Fibroblast of skin of back (primary cell): ENCODE data around the gene YTHDF1. TPM values are rescaled to one million over a fixed set of nuclear protein-coding genes. Genes with fewer than 3 reads are reported as not detected.
"Not testable (repeated sequence)": the region's sequence is repeated elsewhere in the genome, so short reads cannot be mapped to it uniquely, and the experiment has no call there.

Experiments used
- DNase-seq: peaks from one replicate; pipeline ENCODE4 v3.0.0-alpha.2; 2013
- polyA plus RNA-seq, 2 experiments: library from polyadenylated mRNA; unstranded; fragments of 120-200 nt; gene quantifications; one replicate each; pipeline ENCODE4 v1.2.1, GENCODE V29; 2013; ENCODE audit not compliant: insufficient read length in 2 of 2

The YTHDF1 gene
- polyA plus RNA-seq (2013, experiment 1 of 2; ENCODE audit: insufficient read length) = 33.9 TPM
- polyA plus RNA-seq (2013, experiment 2 of 2; ENCODE audit: insufficient read length) = 28.6 TPM

DNA sequence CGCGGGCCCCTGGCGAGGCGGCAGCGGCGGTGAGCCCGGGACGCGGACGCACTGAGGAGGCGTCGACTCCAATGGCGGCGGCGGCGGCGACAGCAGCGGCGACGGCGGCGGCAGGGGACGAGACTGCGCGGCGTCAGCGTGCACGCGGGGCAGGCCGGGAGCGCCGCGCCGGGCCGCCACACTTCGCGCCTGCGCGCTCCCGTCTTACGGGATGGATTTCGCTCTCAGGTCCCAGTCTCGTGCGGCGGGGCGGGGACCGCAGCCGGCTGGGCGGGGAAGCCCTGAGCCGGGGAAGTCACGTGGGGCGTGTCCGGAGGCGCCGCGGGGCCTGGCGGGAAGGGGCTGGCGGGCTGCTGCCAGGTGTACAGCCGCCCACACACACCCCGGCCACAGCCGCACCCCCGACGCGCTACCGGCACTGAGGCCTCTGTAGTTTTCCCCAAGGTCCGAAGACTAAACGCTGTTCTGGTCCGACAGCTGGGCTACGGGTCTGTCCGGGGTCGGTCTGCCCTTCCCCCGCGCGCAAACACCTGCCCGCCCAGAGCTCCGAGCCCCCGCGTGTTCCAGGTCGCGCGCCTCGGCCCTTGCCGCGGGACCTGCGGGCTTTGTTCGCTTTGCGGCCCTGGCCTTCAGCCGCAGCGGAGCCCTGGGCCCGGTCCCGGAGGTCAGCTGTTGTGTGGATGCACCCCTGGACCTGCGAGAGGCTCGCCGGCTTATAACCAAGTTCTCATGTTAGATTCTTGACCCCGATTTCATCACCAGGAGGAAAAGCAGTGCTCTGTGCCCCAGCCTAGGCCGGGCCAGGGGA lies at the start of gene YTHDF1:
TSS of gene YTHDF1 (minus strand) at position 91 of the 808 bp plus-strand sequence. CDS start 239 bp downstream, outside the sequence.
- peak; percentile 94 for DNase-seq

DNA sequence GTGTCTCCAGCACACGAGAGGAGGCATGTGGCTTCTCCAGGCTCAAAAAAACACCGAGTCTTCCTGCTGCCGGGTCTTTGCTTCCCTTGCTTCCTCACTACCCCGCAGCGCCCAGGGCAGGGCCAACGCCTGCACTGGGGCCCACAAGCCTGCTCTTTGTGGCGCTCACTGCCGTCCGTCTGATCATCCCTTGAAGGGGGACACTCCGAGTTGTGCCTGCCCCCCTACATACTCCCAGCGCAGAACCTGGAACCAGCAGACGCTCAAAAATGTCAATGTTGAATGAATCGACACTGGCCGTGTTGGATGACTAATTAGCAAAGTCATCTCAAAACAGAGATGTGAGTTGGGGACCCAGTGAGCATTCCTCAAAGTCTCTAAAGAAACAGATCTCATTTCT lies 48.6 kb upstream of the YTHDF1 start:
- peak; percentile 55 for DNase-seq

DNA sequence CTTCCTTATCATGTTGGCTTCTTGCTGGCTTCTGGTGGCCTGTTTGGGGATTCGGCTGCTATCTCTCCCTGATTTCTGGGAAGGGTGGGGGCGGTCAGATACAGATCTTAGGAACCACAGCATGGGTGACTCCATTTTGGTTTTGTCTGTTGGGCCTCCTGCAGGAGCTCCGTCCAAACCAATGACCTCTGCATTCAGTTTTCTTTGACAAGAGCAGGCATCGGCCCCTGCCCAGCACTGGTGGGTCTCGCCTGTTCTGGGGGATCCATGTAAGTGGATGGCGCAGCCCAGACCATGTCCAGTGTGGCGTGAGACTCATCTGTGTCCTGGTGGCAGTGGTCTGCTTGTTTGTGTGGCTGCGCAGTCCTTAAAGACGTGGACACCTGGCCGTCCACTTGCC lies 48.1 kb upstream of the YTHDF1 start:
- DNase-seq = no peak

- DNase-seq = no peak
These were observed 46.9 kb upstream of the YTHDF1 start for GRCh38 chr20:63262836-63263235.

DNA sequence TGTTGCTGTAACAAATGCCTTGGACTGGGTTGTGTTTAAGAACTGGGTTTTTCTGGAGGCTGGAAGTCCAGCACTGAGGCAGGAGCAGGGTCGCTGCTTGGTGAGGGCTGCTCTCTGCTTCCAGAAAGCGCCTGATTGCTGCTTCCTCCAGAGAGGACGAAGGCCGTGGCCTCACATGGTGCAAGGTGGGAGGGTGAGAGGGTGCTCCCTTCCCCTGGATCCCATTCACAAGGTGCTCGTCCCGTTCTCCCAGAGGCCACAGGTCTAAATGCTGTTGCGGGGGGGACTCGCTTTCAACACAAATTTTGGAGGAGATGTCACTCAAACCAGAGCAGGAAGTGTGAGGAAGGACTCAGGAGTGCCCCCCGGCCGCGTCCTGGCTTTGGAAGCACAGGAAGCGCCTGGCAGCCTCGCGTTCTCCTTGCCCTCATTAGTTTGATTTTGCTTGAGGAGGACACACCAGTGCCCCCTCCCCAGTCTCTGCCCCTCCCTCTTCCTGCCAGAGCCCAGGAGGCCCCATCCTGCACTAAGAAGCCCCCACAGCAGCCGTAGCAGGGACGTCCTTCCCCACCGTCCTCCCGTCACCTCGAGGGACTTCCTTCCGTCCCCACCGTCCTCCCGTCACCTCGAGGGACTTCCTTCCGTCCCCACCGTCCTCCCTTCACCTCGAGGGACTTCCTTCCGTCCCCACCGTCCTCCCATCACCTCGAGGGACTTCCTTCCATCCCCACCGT lies 46.0 kb upstream of the YTHDF1 start:
- no peak for DNase-seq

- DNase-seq = no peak
These were observed 45.3 kb upstream of the YTHDF1 start for GRCh38 chr20:63261060-63261794.

DNA sequence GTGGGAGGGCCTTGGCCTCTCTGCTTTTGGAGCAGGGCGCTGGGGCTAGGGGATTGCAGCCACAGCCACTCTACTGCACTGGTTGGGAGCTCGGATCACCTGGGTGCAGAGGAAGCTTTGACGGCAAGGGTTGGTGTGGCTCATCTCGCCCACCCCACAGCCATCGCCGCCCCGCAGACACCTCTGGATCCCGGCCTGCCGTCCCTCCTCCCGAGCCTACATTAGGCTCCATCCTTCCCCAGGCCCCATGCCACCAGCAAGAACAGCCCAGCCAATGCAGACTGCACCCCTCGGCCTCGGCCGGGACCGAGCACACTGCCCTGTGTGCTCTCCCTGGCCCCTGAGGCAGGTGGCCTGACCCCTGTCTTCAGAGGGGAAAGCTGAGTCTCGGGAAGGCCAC lies 44.6 kb upstream of the YTHDF1 start:
- no peak for DNase-seq

DNA sequence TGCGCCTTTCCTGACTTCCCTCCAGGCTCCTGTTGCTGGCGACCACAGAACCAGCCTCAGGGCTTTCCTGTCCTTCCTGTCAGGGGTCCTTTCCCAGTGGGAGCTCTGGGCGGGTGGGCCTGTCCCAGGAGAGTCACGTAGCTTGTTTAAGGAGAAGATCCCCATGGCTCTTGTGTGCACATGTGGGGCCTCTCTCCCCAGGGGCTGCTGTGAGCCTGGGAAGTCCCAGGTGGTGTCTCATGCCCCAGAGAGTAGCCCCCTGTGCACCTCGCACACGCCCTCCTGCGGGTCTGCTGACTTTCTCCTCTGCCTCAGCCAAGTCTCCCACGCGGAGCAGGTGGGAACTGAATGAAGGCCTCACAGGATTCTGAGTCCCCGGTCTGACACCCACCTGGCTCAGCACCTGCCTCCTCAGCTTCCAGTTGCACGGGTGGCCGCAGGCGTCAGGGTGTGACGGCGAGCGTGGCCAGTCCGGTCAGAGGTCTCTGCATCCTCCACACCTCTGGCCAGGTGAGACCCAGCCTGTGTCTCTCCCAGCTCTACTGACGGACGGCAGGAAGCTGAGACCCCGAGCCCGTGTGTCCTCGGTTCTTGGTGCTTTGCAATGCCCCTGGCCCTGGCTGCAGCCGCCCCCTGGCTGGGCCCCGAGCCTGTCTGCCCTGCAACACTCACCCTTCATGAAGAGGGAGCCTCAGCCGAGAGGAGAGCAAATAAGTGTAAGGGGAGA lies 44.0 kb upstream of the YTHDF1 start:
- no peak for DNase-seq

DNA sequence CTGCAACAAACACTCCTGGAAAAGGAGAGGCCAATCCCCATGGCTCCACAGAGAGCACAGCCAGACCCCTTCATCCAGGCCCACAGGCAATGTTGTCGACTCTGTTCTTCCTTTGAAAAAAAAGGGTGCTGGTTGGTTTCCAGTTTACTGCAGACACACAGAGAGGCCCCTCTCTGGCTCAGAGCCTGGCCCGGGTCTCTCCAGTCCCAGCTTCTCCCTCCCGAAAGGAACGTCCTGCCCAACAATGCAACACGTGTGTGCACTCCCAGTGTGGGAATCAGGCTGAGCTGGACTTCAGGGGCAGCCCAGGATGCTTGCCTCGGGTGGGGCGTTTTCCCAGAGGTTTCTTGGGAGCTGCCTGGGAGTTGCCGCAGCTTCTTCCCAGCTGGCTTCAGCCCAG lies 42.9 kb upstream of the YTHDF1 start:
- DNase-seq = peak; percentile 46

GRCh38 chr20:63257629-63258028 lies 41.7 kb upstream of the YTHDF1 start:
- DNase-seq = no peak

GRCh38 chr20:63256954-63257353 lies 41.0 kb upstream of the YTHDF1 start:
- DNase-seq = no peak

GRCh38 chr20:63255931-63256704 lies 40.2 kb upstream of the YTHDF1 start:
- DNase-seq = no peak

- DNase-seq = no peak
These were observed 38.9 kb upstream of the YTHDF1 start for GRCh38 chr20:63254606-63255384.

- DNase-seq = no peak
These were observed 38.3 kb upstream of the YTHDF1 start, which contains the start of gene NKAIN4 for GRCh38 chr20:63254232-63254605. Gene NKAIN4, minus strand, starts transcription at chr20:63254463. Its CDS starts 13 bp downstream, at chr20:63254450.

- DNase-seq = no peak
These were observed 37.7 kb upstream of the YTHDF1 start for GRCh38 chr20:63253438-63254231.

- no peak for DNase-seq
These were observed 37.1 kb upstream of the YTHDF1 start for GRCh38 chr20:63253065-63253437.

- DNase-seq = no peak
These were observed 36.4 kb upstream of the YTHDF1 start for GRCh38 chr20:63252284-63252711.

- not testable (repeated sequence) for DNase-seq
These were observed 35.4 kb upstream of the YTHDF1 start for GRCh38 chr20:63251350-63251749.

GRCh38 chr20:63249891-63250290 lies 34.0 kb upstream of the YTHDF1 start:
- DNase-seq = no peak
